GM12878 (cell line): ENCODE results near the gene PELI2.

Experiments
- CTCF ChIP-seq, 3 experiments: IDR thresholded peaks in 2 of 3; conservative IDR thresholded peaks in 1 of 3; 2 replicates each; pipeline ENCODE4 v1.5.1; 2011; ENCODE audit warnings: low read depth in 3 of 3, low read length in 3 of 3, mild to moderate bottlenecking in 3 of 3, control low read depth in 2 of 3, moderate library complexity in 2 of 3, inconsistent platforms in 1 of 3, mixed read lengths in 1 of 3; ENCODE audit not compliant: control insufficient read depth in 2 of 3, insufficient read depth in 1 of 3; ENCODE audit errors: extremely low read depth in 1 of 3
- KDM1A ChIP-seq: fragments of 200-600 bp; sonication (generic); IDR thresholded peaks from 2 replicates; pipeline ENCODE4 v1.6.1; 2016; ENCODE audit warnings: borderline replicate concordance
- MEF2A ChIP-seq: IDR thresholded peaks from 2 replicates; pipeline ENCODE4 v1.6.1; 2011; ENCODE audit warnings: low read depth, mild to moderate bottlenecking, low read length, moderate library complexity; ENCODE audit not compliant: insufficient read depth
- POLR2AphosphoS5 ChIP-seq: IDR thresholded peaks from 2 replicates; pipeline ENCODE4 v1.6.1; 2011; ENCODE audit warnings: mild to moderate bottlenecking, low read length, inconsistent platforms
- SRF ChIP-seq, 2 experiments: IDR thresholded peaks; 2 replicates each; pipeline ENCODE4 v1.6.1; 2011; ENCODE audit warnings: low read depth in 2 of 2, low read length in 2 of 2, mild to moderate bottlenecking in 1 of 2, moderate library complexity in 1 of 2
- ZNF207 ChIP-seq: fragments of 450-650 bp; IDR thresholded peaks from 2 replicates; pipeline ENCODE4 v1.6.1; 2014; ENCODE audit warnings: antibody characterized with exemption, mild to moderate bottlenecking, borderline replicate concordance

DNA sequence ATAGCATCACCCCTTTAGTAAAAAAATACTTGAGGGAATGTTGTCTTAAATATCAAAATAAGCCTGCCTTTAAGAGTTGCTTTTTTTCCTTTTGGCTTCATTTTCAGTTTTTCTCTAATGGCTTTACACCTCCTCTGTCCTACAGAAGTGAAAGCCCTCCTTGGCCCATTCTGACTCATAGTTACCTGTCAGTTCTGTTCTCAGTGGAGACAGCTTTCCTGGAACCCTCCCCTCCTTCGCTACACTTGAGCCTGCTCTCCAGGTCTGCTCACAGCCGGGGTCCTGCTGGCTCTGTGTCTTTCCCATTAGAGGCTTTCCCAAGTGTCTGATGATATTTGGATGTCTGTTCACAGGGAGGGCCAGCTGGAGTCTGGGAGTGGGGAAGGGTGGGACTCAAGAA is 84.0 kb downstream of the PELI2 start:
- TF ChIP-seq POLR2AphosphoS5 (no peak), CTCF (IDR thresholded peaks at IDR 0.05 in 2 of 3, conservative IDR thresholded peaks at IDR 0.05 in 1 of 3; ENCODE audit: control insufficient read depth in 2 of 3, extremely low read depth in 1 of 3, insufficient read depth in 1 of 3, low read depth in 3 of 3, low read length in 3 of 3) (no peak), SRF (IDR thresholded peaks at IDR 0.05; ENCODE audit: low read depth in 2 of 2, low read length in 2 of 2) (no peak), ZNF207 (no peak), MEF2A (no peak), KDM1A (no peak)
